Liver (tissue), 3 donors: ENCODE measurements around the gene ZNG1A.
"Not testable (repeated sequence)": the region's sequence is repeated elsewhere in the genome, so short reads cannot be mapped to it uniquely, and the experiment has no call there.

ENCODE experiments used
- EGR1 ChIP-seq, 2 donors: IDR thresholded peaks; 2 replicates each; pipeline ENCODE4 v1.6.1; 2016 to 2018; ENCODE audit warnings: antibody characterized with exemption in 2 of 2, low read depth in 2 of 2
- FOXA1 ChIP-seq: IDR thresholded peaks from 2 replicates; pipeline ENCODE4 v1.6.1; 2016; ENCODE audit warnings: antibody characterized with exemption
- GABPA ChIP-seq, 2 donors: IDR thresholded peaks in 1 of 2; conservative IDR thresholded peaks in 1 of 2; 2 replicates each; pipeline ENCODE4 v1.6.1; 2016; ENCODE audit warnings: antibody characterized with exemption in 2 of 2, mild to moderate bottlenecking in 1 of 2, moderate library complexity in 1 of 2
- JUND ChIP-seq, 2 donors: IDR thresholded peaks; 2 replicates each; pipeline ENCODE4 v1.6.1; 2016; ENCODE audit warnings: antibody characterized with exemption in 2 of 2
- YY1 ChIP-seq: IDR thresholded peaks from 2 replicates; pipeline ENCODE4 v1.6.1; 2016; ENCODE audit warnings: antibody characterized with exemption, mild to moderate bottlenecking
- TF ChIP-seq, protein P1 (sequence below): fragments of 150-350 bp; IDR thresholded peaks from 2 replicates; pipeline ENCODE4 v1.5.1; 2017; ENCODE audit warnings: improper control_type of control experiment, low read depth, low read length; ENCODE audit not compliant: missing input control
- TF ChIP-seq, protein P2 (sequence below): IDR thresholded peaks from 2 replicates; pipeline ENCODE4 v1.6.1; 2016; ENCODE audit warnings: antibody characterized with exemption
- TF ChIP-seq, protein P3 (sequence below): IDR thresholded peaks from 2 replicates; pipeline ENCODE4 v1.6.1; 2016; ENCODE audit warnings: antibody characterized with exemption
- donor health status: healthy.
- donor health status: healthy.

DNA sequence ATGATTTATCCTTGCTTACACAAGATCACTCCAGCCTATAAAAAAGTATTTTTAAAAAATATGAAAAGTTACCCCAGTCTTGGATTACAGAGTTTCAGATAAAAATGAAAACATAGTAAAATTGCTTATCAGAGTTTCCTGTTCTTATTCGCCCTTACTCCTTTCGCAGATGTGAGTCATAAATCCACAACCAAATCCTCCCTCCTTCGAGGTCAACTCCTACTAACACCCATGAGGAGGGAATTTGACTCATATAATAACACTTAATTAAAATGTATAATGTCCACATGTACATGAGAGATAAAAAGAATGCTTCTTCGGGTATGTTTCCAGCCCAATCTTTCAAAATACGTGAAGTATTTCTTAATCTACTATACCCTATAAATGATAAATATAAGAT lies 84.5 kb downstream of the ZNG1A start:
- TF ChIP-seq, protein P1, sequence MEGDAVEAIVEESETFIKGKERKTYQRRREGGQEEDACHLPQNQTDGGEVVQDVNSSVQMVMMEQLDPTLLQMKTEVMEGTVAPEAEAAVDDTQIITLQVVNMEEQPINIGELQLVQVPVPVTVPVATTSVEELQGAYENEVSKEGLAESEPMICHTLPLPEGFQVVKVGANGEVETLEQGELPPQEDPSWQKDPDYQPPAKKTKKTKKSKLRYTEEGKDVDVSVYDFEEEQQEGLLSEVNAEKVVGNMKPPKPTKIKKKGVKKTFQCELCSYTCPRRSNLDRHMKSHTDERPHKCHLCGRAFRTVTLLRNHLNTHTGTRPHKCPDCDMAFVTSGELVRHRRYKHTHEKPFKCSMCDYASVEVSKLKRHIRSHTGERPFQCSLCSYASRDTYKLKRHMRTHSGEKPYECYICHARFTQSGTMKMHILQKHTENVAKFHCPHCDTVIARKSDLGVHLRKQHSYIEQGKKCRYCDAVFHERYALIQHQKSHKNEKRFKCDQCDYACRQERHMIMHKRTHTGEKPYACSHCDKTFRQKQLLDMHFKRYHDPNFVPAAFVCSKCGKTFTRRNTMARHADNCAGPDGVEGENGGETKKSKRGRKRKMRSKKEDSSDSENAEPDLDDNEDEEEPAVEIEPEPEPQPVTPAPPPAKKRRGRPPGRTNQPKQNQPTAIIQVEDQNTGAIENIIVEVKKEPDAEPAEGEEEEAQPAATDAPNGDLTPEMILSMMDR: not testable (repeated sequence)
- not testable (repeated sequence) for TF ChIP-seq YY1; JUND (IDR thresholded peaks at IDR 0.05); GABPA (IDR thresholded peaks at IDR 0.05 in 1 of 2, conservative IDR thresholded peaks at IDR 0.05 in 1 of 2); EGR1 (IDR thresholded peaks at IDR 0.05; ENCODE audit: low read depth in 2 of 2); FOXA1
- TF ChIP-seq, protein P2, sequence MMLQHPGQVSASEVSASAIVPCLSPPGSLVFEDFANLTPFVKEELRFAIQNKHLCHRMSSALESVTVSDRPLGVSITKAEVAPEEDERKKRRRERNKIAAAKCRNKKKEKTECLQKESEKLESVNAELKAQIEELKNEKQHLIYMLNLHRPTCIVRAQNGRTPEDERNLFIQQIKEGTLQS: not testable (repeated sequence)
- TF ChIP-seq, protein P3, sequence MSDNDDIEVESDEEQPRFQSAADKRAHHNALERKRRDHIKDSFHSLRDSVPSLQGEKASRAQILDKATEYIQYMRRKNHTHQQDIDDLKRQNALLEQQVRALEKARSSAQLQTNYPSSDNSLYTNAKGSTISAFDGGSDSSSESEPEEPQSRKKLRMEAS: not testable (repeated sequence)
